Endothelial cell of umbilical vein (primary cell): ENCODE data around the gene EDRF1. TPM values are rescaled to one million over a fixed set of nuclear protein-coding genes. Genes with fewer than 3 reads are reported as not detected.

Source experiments
- BruUV-seq: library from RNA; stranded (reverse); fragments of 400-500 nt; replicated peaks from 2 replicates; lab custom pipeline; 2021; lab: Mats Ljungman, UMichigan
- CTCF ChIA-PET: fragments of 300-600, 350-600 bp; sonication (Branson Sonifier 250); formaldehyde crosslinking; loops from one replicate; lab custom pipeline; 2021; ENCODE audit warnings: antibody characterized with exemption, inconsistent platforms; lab: Charles Lee
- POLR2A ChIA-PET: fragments of 300-600, 350-600 bp; sonication (Branson Sonifier 250); formaldehyde crosslinking; loops from one replicate; lab custom pipeline; 2021; ENCODE audit warnings: antibody characterized with exemption, inconsistent platforms; lab: Charles Lee
- DNase-seq: peaks from one replicate; pipeline ENCODE4 v3.0.0-alpha.2; 2011; ENCODE audit warnings: low read depth, low spot score
- FAIRE-seq: peaks from 2 replicates; lab custom pipeline; 2011; peaks lifted over from hg19 to GRCh38; lab: Jason Lieb, UNC
- H2AFZ ChIP-seq: 2 replicates; pipeline ENCODE4 v1.6.0; 2012; ENCODE audit warnings: low read depth, low read length, control low read depth, inconsistent platforms
- H3K27ac ChIP-seq: 2 replicates; pipeline ENCODE4 v1.5.1; 2011; ENCODE audit warnings: low read depth, mild to moderate bottlenecking, control low read depth, low read length, moderate library complexity; ENCODE audit not compliant: insufficient read depth
- H3K27me3 ChIP-seq, 2 experiments: 2 replicates each; pipeline versions ENCODE4 v1.6.0 to v1.6.1; 2011; ENCODE audit warnings: low read length in 2 of 2, mixed read lengths in 1 of 2; ENCODE audit not compliant: control insufficient read depth in 2 of 2, insufficient read depth in 2 of 2
- H3K36me3 ChIP-seq, 2 experiments: 2 replicates in 1 of 2; 3 replicates in 1 of 2; pipeline ENCODE4 v1.5.1; 2011; ENCODE audit warnings: low read length in 2 of 2, mild to moderate bottlenecking in 1 of 2, moderate library complexity in 1 of 2; ENCODE audit not compliant: control insufficient read depth in 2 of 2, insufficient read depth in 2 of 2; ENCODE audit errors: extremely low read depth in 1 of 2
- H3K4me1 ChIP-seq: 3 replicates; pipeline ENCODE4 v1.5.1; 2011; ENCODE audit warnings: mild to moderate bottlenecking, low read length; ENCODE audit not compliant: control insufficient read depth, insufficient read depth; ENCODE audit errors: extremely low read depth
- H3K4me2 ChIP-seq: 2 replicates; pipeline ENCODE4 v1.6.1; 2011; ENCODE audit warnings: low read length, control low read depth, mixed read lengths; ENCODE audit not compliant: insufficient read depth
- H3K4me3 ChIP-seq, 3 experiments: fragments of 200-600 bp in 1 of 3; sonication (generic), shearing (Covaris generic) in 1 of 3; replicated peaks in 1 of 3; 2 replicates each; pipeline ENCODE4 v1.5.1; 2011 to 2016; ENCODE audit warnings: control low read depth in 3 of 3, low read length in 3 of 3, mild to moderate bottlenecking in 2 of 3, inconsistent platforms in 1 of 3, low read depth in 1 of 3, moderate library complexity in 1 of 3; ENCODE audit not compliant: insufficient read depth in 1 of 3
- H3K79me2 ChIP-seq: 2 replicates; pipeline ENCODE4 v1.6.0; 2012; ENCODE audit warnings: low read length, inconsistent platforms; ENCODE audit not compliant: control insufficient read depth, insufficient read depth
- H3K9ac ChIP-seq: replicated peaks from 2 replicates; pipeline ENCODE3; 2011; ENCODE audit warnings: low read length, control low read depth; ENCODE audit not compliant: insufficient read depth; ENCODE audit errors: extremely low read depth
- H3K9me1 ChIP-seq: replicated peaks from 3 replicates; pipeline ENCODE4 v1.6.0; 2011; ENCODE audit warnings: mild to moderate bottlenecking, low read length; ENCODE audit not compliant: control insufficient read depth, insufficient read depth; ENCODE audit errors: extremely low read depth
- H3K9me3 ChIP-seq: replicated peaks from 2 replicates; pipeline ENCODE4 v1.5.1; 2012; ENCODE audit warnings: low read length, inconsistent platforms; ENCODE audit not compliant: control insufficient read depth, insufficient read depth
- H4K20me1 ChIP-seq: replicated peaks from 2 replicates; pipeline ENCODE3; 2011; ENCODE audit warnings: mild to moderate bottlenecking, low read length; ENCODE audit not compliant: control insufficient read depth, insufficient read depth; ENCODE audit errors: extremely low read depth
- CTCF ChIP-seq, 2 donors: IDR thresholded peaks; 1 replicate in 1 of 2; 2 replicates in 1 of 2; pipeline ENCODE4 v1.5.1; 2011; ENCODE audit warnings: low read length in 2 of 2, mild to moderate bottlenecking in 2 of 2, moderate library complexity in 2 of 2, control low read depth in 1 of 2, inconsistent platforms in 1 of 2, low read depth in 1 of 2; ENCODE audit not compliant: insufficient read depth in 1 of 2; ENCODE audit errors: extremely low read depth in 1 of 2
- EZH2 ChIP-seq: IDR thresholded peaks from 2 replicates; pipeline ENCODE4 v1.6.1; 2012; ENCODE audit warnings: borderline replicate concordance, low read depth, mild to moderate bottlenecking, moderate library complexity, low read length, inconsistent platforms; ENCODE audit not compliant: severe bottlenecking
- FOS ChIP-seq: IDR thresholded peaks from 2 replicates; pipeline ENCODE4 v1.6.1; 2011; ENCODE audit warnings: mild to moderate bottlenecking, low read length, moderate library complexity, borderline replicate concordance; ENCODE audit not compliant: insufficient read depth
- GATA2 ChIP-seq: IDR thresholded peaks from 2 replicates; pipeline ENCODE4 v1.7.0; 2011; ENCODE audit warnings: low read depth, mild to moderate bottlenecking, moderate library complexity, mixed read lengths, low read length; ENCODE audit not compliant: insufficient read length, insufficient read depth
- JUN ChIP-seq: IDR thresholded peaks from 2 replicates; pipeline ENCODE4 v1.6.1; 2011; ENCODE audit warnings: borderline replicate concordance, low read depth; ENCODE audit not compliant: insufficient read length, insufficient read depth
- MAX ChIP-seq: IDR thresholded peaks from 2 replicates; pipeline ENCODE4 v1.6.1; 2011; ENCODE audit not compliant: insufficient read depth, insufficient read length
- MYC ChIP-seq: IDR thresholded peaks from one replicate; pipeline ENCODE4 v1.6.1; 2011; ENCODE audit warnings: mild to moderate bottlenecking, low read depth, low read length
- POLR2A ChIP-seq: IDR thresholded peaks from 2 replicates; pipeline ENCODE4 v1.6.1; 2012; ENCODE audit warnings: low read depth, mild to moderate bottlenecking, control low read depth, low read length
- POLR2AphosphoS5 ChIP-seq: IDR thresholded peaks from 2 replicates; pipeline ENCODE4 v1.6.1; 2012; ENCODE audit warnings: low read depth, mild to moderate bottlenecking, control low read depth, low read length, moderate library complexity; ENCODE audit not compliant: insufficient read depth
- dilution Hi-C: fragments of 300-500 bp; cut with MboI; formaldehyde crosslinking; loops from one replicate; pipeline ENCODE4 v1.15.0; 2019; ENCODE audit warnings: low sequenced_read_pairs; ENCODE audit not compliant: extremely low pct_ligation_motif_present
- intact Hi-C: fragments of 100-400 bp; cut with micrococcal nuclease; formaldehyde crosslinking; loops from one replicate; pipeline ENCODE4 v1.10.0; 2022
- polyA plus RNA-seq, 4 experiments: library from polyadenylated mRNA; depleted of rRNA in 3 of 4; stranded (reverse) in 3 of 4; unstranded in 1 of 4; fragments of >200 nt; gene quantifications; 2 replicates each; pipeline versions ENCODE4 v1.2.1 to v1.2.3, GENCODE V29; 2011 to 2012; ENCODE audit warnings: missing spikeins in 1 of 4
- total RNA-seq: library from RNA; stranded (reverse); gene quantifications from 2 replicates; pipeline ENCODE4 v1.2.3, GENCODE V29; 2021

The EDRF1 gene
- total and polyA plus RNA-seq, 2 donors (not counting 3 experiments of a cell fraction or from before 2014, with no cell fraction given): 11.6 to 27.8 TPM

GRCh38 chr10:125693524-125693847, 26.0 kb upstream of the EDRF1 start:
- Histone ChIP-seq H3K27ac (no peak overlapping the region), H3K27me3 (peaks cover 0 to 14% of the 10 kb centered on the region in 2 experiments), H3K4me2 (no peak overlapping the region), H3K36me3 (no peaks in the 10 kb centered on the region), H3K9me1 (no peaks in the 10 kb centered on the region), H2AFZ (no peak overlapping the region), H3K9ac (no peak overlapping the region), H3K9me3 (no peaks in the 10 kb centered on the region), H4K20me1 (no peaks in the 10 kb centered on the region), H3K4me3 (no peak overlapping the region), H3K79me2 (no peaks in the 10 kb centered on the region), H3K4me1 (peaks cover 3% of the 10 kb centered on the region)
- POLR2A ChIA-PET: no interaction called here
- DNase-seq: no peak
- no peak for FAIRE-seq
- no peak for TF ChIP-seq MAX
- no peak for TF ChIP-seq FOS
- no peak for TF ChIP-seq POLR2AphosphoS5
- TF ChIP-seq CTCF (IDR thresholded peaks at IDR 0.05; ENCODE audit: extremely low read depth in 1 of 2, insufficient read depth in 1 of 2, low read depth in 1 of 2, low read length in 2 of 2): no peak
- TF ChIP-seq EZH2: no peak
- no peak for TF ChIP-seq POLR2A
- TF ChIP-seq MYC: no peak
- TF ChIP-seq JUN: no peak
- no peak for TF ChIP-seq GATA2
- no TSS peak for BruUV-seq
- dilution Hi-C loops (no loop called here), intact Hi-C loops (no loop called here)
- CTCF ChIA-PET: no interaction called here
